A673 (cell line): ENCODE data around the gene F8. TPM values are rescaled to one million over a fixed set of nuclear protein-coding genes. Genes with fewer than 3 reads are reported as not detected.

Experiments used
- BruUV-seq: library from RNA; stranded (reverse); fragments of 400-500 nt; replicated peaks from 2 replicates; lab custom pipeline; 2021; lab: Mats Ljungman, UMichigan
- CTCF ChIA-PET: fragments of 300-600 bp; sonication (Branson Sonifier 250); formaldehyde crosslinking; loops from one replicate; lab custom pipeline; 2022; ENCODE audit warnings: antibody characterized with exemption; lab: Charles Lee
- POLR2A ChIA-PET: fragments of 300-600 bp; sonication (Branson Sonifier 250); formaldehyde crosslinking; loops from one replicate; lab custom pipeline; 2022; ENCODE audit warnings: antibody characterized with exemption; ENCODE audit not compliant: low non-redundant PET; lab: Charles Lee
- DNase-seq: peaks from one replicate; pipeline ENCODE4 v3.0.0-alpha.2; 2015; ENCODE audit warnings: low spot score
- H3K27ac ChIP-seq: fragments of 200-600 bp; sonication (generic); 2 replicates; pipeline ENCODE4 v1.5.1; 2016; ENCODE audit warnings: mixed run types, low read depth, mild to moderate bottlenecking, mixed read lengths, antibody characterized with exemption, low read length; ENCODE audit not compliant: poor library complexity, severe bottlenecking
- H3K27me3 ChIP-seq: fragments of 200-600 bp; sonication (generic); replicated peaks from 2 replicates; pipeline ENCODE4 v1.6.1; 2017; ENCODE audit warnings: mixed run types, low read depth, mild to moderate bottlenecking, mixed read lengths, antibody characterized with exemption, low read length; ENCODE audit not compliant: insufficient read depth, poor library complexity
- H3K36me3 ChIP-seq: fragments of 200-600 bp; sonication (generic); 2 replicates; pipeline ENCODE4 v1.6.1; 2016; ENCODE audit warnings: mixed run types, mild to moderate bottlenecking, mixed read lengths, antibody characterized with exemption, low read length; ENCODE audit not compliant: insufficient read depth, poor library complexity, severe bottlenecking
- H3K4me1 ChIP-seq: fragments of 200-600 bp; sonication (generic); 2 replicates; pipeline ENCODE4 v1.6.1; 2017; ENCODE audit warnings: mixed run types, mild to moderate bottlenecking, mixed read lengths, antibody characterized with exemption, low read length; ENCODE audit not compliant: insufficient read depth, poor library complexity, severe bottlenecking
- H3K4me3 ChIP-seq: fragments of 200-600 bp; sonication (generic); 2 replicates; pipeline ENCODE4 v1.5.1; 2016; ENCODE audit warnings: low read depth, mixed run types, mild to moderate bottlenecking, mixed read lengths, low read length; ENCODE audit not compliant: poor library complexity, severe bottlenecking
- H3K9me3 ChIP-seq: fragments of 200-600 bp; sonication (generic); 2 replicates; pipeline ENCODE4 v1.6.1; 2016; ENCODE audit warnings: mixed run types, low read depth, mild to moderate bottlenecking, mixed read lengths, antibody characterized with exemption, low read length; ENCODE audit not compliant: poor library complexity, severe bottlenecking
- CTCF ChIP-seq: fragments of 300-800, 200-600 bp; sonication (generic); conservative IDR thresholded peaks from 2 replicates; pipeline ENCODE4 v1.5.1; 2017; ENCODE audit warnings: low read depth, mild to moderate bottlenecking, antibody characterized with exemption, low read length, moderate library complexity, mixed read lengths
- EZH2 ChIP-seq: fragments of 200-600 bp; sonication (generic); IDR thresholded peaks from 2 replicates; pipeline ENCODE4 v1.6.1; 2017; ENCODE audit warnings: borderline replicate concordance, low read depth, mild to moderate bottlenecking, mixed read lengths, antibody characterized with exemption, low read length; ENCODE audit not compliant: poor library complexity, severe bottlenecking
- intact Hi-C: fragments of 100-400 bp; cut with micrococcal nuclease; formaldehyde crosslinking; loops from one replicate; pipeline ENCODE4 v1.10.0; 2022; ENCODE audit not compliant: unreplicated experiment
- total RNA-seq: library from RNA; stranded (reverse); gene quantifications from 2 replicates; pipeline ENCODE4 v1.2.3, GENCODE V29; 2021

F8 gene
- total RNA-seq, 1 experiment from 2014 or later = 1.1 TPM

DNA sequence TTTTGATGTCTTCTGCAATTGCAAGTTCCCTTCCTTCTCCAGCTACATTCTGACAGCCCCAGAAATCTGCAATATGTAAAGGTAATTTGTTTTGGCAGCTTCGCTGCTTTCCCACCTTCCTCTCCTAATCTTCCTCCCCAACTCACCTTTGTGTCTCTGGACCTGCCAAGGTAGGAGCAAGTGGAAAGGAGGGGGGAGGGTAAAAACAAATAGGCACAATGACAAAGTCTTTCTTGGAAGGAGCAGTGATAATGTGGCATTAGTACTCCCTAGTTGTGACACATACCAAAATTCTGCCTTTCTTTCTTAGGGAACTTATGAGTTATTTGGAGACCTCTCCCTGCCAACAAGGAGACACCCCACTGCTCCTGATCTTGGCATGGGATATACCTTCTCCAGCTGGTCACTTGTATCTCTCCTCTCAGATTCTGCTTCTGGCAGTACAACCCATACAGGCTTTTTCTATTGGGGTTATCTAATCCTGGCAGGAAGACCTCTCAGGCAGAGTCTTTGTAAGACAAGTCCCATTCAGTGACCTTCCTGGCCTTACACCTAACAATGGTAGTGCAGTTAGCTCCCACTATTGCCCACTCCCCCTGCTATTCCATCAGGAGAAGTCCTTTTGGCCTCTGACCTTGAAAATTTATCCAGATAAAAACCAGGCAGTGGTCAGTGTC, 24.2 kb downstream of the F8 start:
- no peak overlapping the region for H3K27ac ChIP-seq
- intact Hi-C loops = no loop called here
- TF ChIP-seq EZH2 (no peak), CTCF (no peak)
- no peak overlapping the region for H3K4me3 ChIP-seq
- DNase-seq = no peak
- ChIA-PET CTCF (no interaction called here), POLR2A (no interaction called here)
- BruUV-seq = no TSS peak
- no peaks in the 10 kb centered on the region for H3K27me3 ChIP-seq
- no peaks in the 10 kb centered on the region for H3K9me3 ChIP-seq
- H3K36me3 ChIP-seq = no peaks in the 10 kb centered on the region
- no peaks in the 10 kb centered on the region for H3K4me1 ChIP-seq

GRCh38 chrX:154991476-154991875, 31.0 kb downstream of the F8 start:
- CTCF ChIA-PET = no interaction called here
- Histone ChIP-seq H3K27ac (no peak overlapping the region), H3K4me3 (no peak overlapping the region), H3K9me3 (no peaks in the 10 kb centered on the region), H3K4me1 (no peaks in the 10 kb centered on the region), H3K27me3 (no peaks in the 10 kb centered on the region), H3K36me3 (no peaks in the 10 kb centered on the region)
- no peak for DNase-seq
- no TSS peak for BruUV-seq
- TF ChIP-seq CTCF (no peak), EZH2 (no peak)
- POLR2A ChIA-PET = no interaction called here
- intact Hi-C loops = no loop called here

- POLR2A ChIA-PET = no interaction called here
- CTCF ChIA-PET = no interaction called here
- TF ChIP-seq CTCF = no peak
- TF ChIP-seq EZH2 = no peak
- no peaks in the 10 kb centered on the region for H3K27me3 ChIP-seq
- H3K4me1 ChIP-seq = no peaks in the 10 kb centered on the region
- H3K4me3 ChIP-seq = no peak overlapping the region
- no peaks in the 10 kb centered on the region for H3K9me3 ChIP-seq
- H3K27ac ChIP-seq = no peak overlapping the region
- H3K36me3 ChIP-seq = no peaks in the 10 kb centered on the region
- no peak for DNase-seq
- no TSS peak for BruUV-seq
- intact Hi-C loops = no loop called here
Measured at GRCh38 chrX:154991039-154991438, 31.5 kb downstream of the F8 start.
